Trophoblast cell (in vitro differentiated cells and primary cell): Measurements from ENCODE around the gene ATP8A2.

ENCODE experiments used
- DNase-seq, 2 donors: peaks; one replicate each; pipeline ENCODE4 v3.0.0-alpha.2; 2016
- H2AFZ ChIP-seq: 2 replicates; pipeline ENCODE4 v1.6.1; 2013; ENCODE audit warnings: low read length, moderate library complexity, mild to moderate bottlenecking; ENCODE audit not compliant: insufficient read depth, poor library complexity
- H2AK5ac ChIP-seq: 2 replicates; pipeline ENCODE4 v1.6.1; 2013; ENCODE audit warnings: mild to moderate bottlenecking, low read length
- H2BK120ac ChIP-seq: 2 replicates; pipeline ENCODE4 v1.6.1; 2013; ENCODE audit warnings: low read length, mild to moderate bottlenecking, moderate library complexity; ENCODE audit not compliant: insufficient read depth, poor library complexity
- H2BK12ac ChIP-seq: 2 replicates; pipeline ENCODE4 v1.6.1; 2013; ENCODE audit warnings: mild to moderate bottlenecking, low read length, moderate library complexity
- H2BK5ac ChIP-seq: 2 replicates; pipeline ENCODE4 v1.6.1; 2013; ENCODE audit warnings: low read length, low read depth, moderate library complexity, mild to moderate bottlenecking; ENCODE audit not compliant: poor library complexity
- H3K14ac ChIP-seq: 2 replicates; pipeline ENCODE4 v1.6.1; 2013; ENCODE audit warnings: mild to moderate bottlenecking, low read length
- H3K18ac ChIP-seq: 2 replicates; pipeline ENCODE4 v1.6.1; 2013; ENCODE audit warnings: mild to moderate bottlenecking, low read length
- H3K23ac ChIP-seq: 2 replicates; pipeline ENCODE4 v1.6.1; 2013; ENCODE audit warnings: low read length
- H3K27ac ChIP-seq: 2 replicates; pipeline ENCODE4 v1.5.1; 2013; ENCODE audit warnings: low read depth, mild to moderate bottlenecking, inconsistent platforms, low read length, moderate library complexity
- H3K27me3 ChIP-seq: 2 replicates; pipeline ENCODE4 v1.6.1; 2013; ENCODE audit warnings: inconsistent platforms, mild to moderate bottlenecking, low read length, moderate library complexity; ENCODE audit not compliant: insufficient read depth
- H3K36me3 ChIP-seq, 2 experiments: 1 replicate in 1 of 2; 2 replicates in 1 of 2; pipeline ENCODE4 v1.6.1; 2013; ENCODE audit warnings: low read length in 2 of 2, mild to moderate bottlenecking in 2 of 2, moderate library complexity in 1 of 2; ENCODE audit not compliant: insufficient read depth in 2 of 2, control insufficient read depth in 1 of 2
- H3K4ac ChIP-seq: 2 replicates; pipeline ENCODE4 v1.6.1; 2013; ENCODE audit warnings: low read depth, mild to moderate bottlenecking, low read length, moderate library complexity
- H3K4me1 ChIP-seq, 2 experiments: 1 replicate in 1 of 2; 2 replicates in 1 of 2; pipeline ENCODE4 v1.6.1; 2013; ENCODE audit warnings: low read length in 2 of 2, mild to moderate bottlenecking in 2 of 2, moderate library complexity in 1 of 2; ENCODE audit not compliant: insufficient read depth in 2 of 2, control insufficient read depth in 1 of 2
- H3K4me2 ChIP-seq: 2 replicates; pipeline ENCODE4 v1.6.1; 2013; ENCODE audit warnings: inconsistent platforms, mild to moderate bottlenecking, low read length, moderate library complexity
- H3K4me3 ChIP-seq: 2 replicates; pipeline ENCODE4 v1.5.1; 2013; ENCODE audit warnings: mild to moderate bottlenecking, low read depth, low read length, inconsistent platforms
- H3K79me1 ChIP-seq: one replicate; pipeline ENCODE4 v1.6.1; 2013; ENCODE audit warnings: low read length
- H3K79me2 ChIP-seq: 2 replicates; pipeline ENCODE4 v1.6.1; 2013; ENCODE audit warnings: low read length, mild to moderate bottlenecking; ENCODE audit not compliant: control insufficient read depth, insufficient read depth, poor library complexity
- H3K9ac ChIP-seq: 2 replicates; pipeline ENCODE4 v1.6.1; 2013; ENCODE audit warnings: mild to moderate bottlenecking, low read length
- H3K9me3 ChIP-seq: 2 replicates; pipeline ENCODE4 v1.6.1; 2013; ENCODE audit warnings: low read depth, mild to moderate bottlenecking, control low read depth, inconsistent platforms, low read length; ENCODE audit not compliant: insufficient read depth
- H4K12ac ChIP-seq: 2 replicates; pipeline ENCODE4 v1.6.1; 2013; ENCODE audit warnings: low read depth, mild to moderate bottlenecking, low read length, moderate library complexity
- H4K8ac ChIP-seq: 2 replicates; pipeline ENCODE4 v1.6.1; 2013; ENCODE audit warnings: low read depth, mild to moderate bottlenecking, low read length, moderate library complexity
- H4K91ac ChIP-seq: one replicate; pipeline ENCODE4 v1.6.1; 2013; ENCODE audit warnings: low read depth, mild to moderate bottlenecking, low read length, moderate library complexity
- WGBS: extraction: QIAGEN DNeasy Blood & Tissue Kit; methylation state at CpG from one replicate; pipeline ENCODE4 v1.1.7; 2013; ENCODE audit warnings: missing lambda C conversion rate; ENCODE audit not compliant: insufficient read length, insufficient coverage; ENCODE audit errors: extremely low coverage; 5-methylcytosine and 5-hydroxymethylcytosine counted together

ATP8A2 gene

GRCh38 chr13:25806264-25806974, 434.6 kb downstream of the ATP8A2 start:
- H4K8ac ChIP-seq: no peak overlapping the region
- no peak overlapping the region for H3K4ac ChIP-seq
- no peaks in the 10 kb centered on the region for H3K79me1 ChIP-seq
- DNase-seq: no peak
- no peaks in the 10 kb centered on the region for H3K4me1 ChIP-seq
- H2AFZ ChIP-seq: no peak overlapping the region
- H3K4me3 ChIP-seq: no peak overlapping the region
- H3K9me3 ChIP-seq: no peaks in the 10 kb centered on the region
- no peak overlapping the region for H3K14ac ChIP-seq
- H2AK5ac ChIP-seq: no peak overlapping the region
- no peak overlapping the region for H3K4me2 ChIP-seq
- H3K27ac ChIP-seq: no peak overlapping the region
- no peak overlapping the region for H2BK5ac ChIP-seq
- H3K79me2 ChIP-seq: no peaks in the 10 kb centered on the region
- no peak overlapping the region for H2BK120ac ChIP-seq
- H3K36me3 ChIP-seq: peaks cover 0 to 2% of the 10 kb centered on the region in 2 experiments
- H4K91ac ChIP-seq: no peak overlapping the region
- no peak overlapping the region for H4K12ac ChIP-seq
- H3K9ac ChIP-seq: no peak overlapping the region
- no peak overlapping the region for H3K23ac ChIP-seq
- WGBS: no CpG with 5 or more reads among the region's 4 CpGs
- no peak overlapping the region for H3K18ac ChIP-seq
- H2BK12ac ChIP-seq: no peak overlapping the region
- H3K27me3 ChIP-seq: no peaks in the 10 kb centered on the region

GRCh38 chr13:25807562-25807961, 435.8 kb downstream of the ATP8A2 start:
- Histone ChIP-seq H2AK5ac (no peak overlapping the region), H3K23ac (no peak overlapping the region), H3K4me1 (no peaks in the 10 kb centered on the region), H2BK12ac (no peak overlapping the region), H3K14ac (no peak overlapping the region), H4K91ac (no peak overlapping the region), H3K9me3 (peaks cover 1% of the 10 kb centered on the region), H3K4me3 (no peak overlapping the region), H3K4ac (no peak overlapping the region), H3K4me2 (no peak overlapping the region), H3K79me2 (no peaks in the 10 kb centered on the region), H4K8ac (no peak overlapping the region), H3K18ac (no peak overlapping the region), H3K79me1 (no peaks in the 10 kb centered on the region), H4K12ac (no peak overlapping the region), H2BK5ac (no peak overlapping the region), H2BK120ac (no peak overlapping the region), H2AFZ (no peak overlapping the region), H3K27me3 (no peaks in the 10 kb centered on the region), H3K9ac (no peak overlapping the region), H3K36me3 (peaks cover 0 to 2% of the 10 kb centered on the region in 2 experiments), H3K27ac (no peak overlapping the region)
- no peak for DNase-seq
- WGBS: no CpG with 5 or more reads among the region's 1 CpG

- Histone ChIP-seq H2BK120ac (no peak overlapping the region), H4K12ac (no peak overlapping the region), H4K91ac (no peak overlapping the region), H3K79me1 (no peaks in the 10 kb centered on the region), H2AK5ac (no peak overlapping the region), H3K27ac (no peak overlapping the region), H4K8ac (no peak overlapping the region), H2BK5ac (no peak overlapping the region), H2AFZ (no peak overlapping the region), H3K36me3 (no peaks in the 10 kb centered on the region), H3K18ac (no peak overlapping the region), H3K79me2 (no peaks in the 10 kb centered on the region), H3K4me3 (no peak overlapping the region), H3K9ac (no peak overlapping the region), H3K4me1 (no peaks in the 10 kb centered on the region), H2BK12ac (no peak overlapping the region), H3K14ac (no peak overlapping the region), H3K9me3 (peaks cover 1% of the 10 kb centered on the region), H3K4me2 (no peak overlapping the region), H3K27me3 (no peaks in the 10 kb centered on the region), H3K23ac (no peak overlapping the region), H3K4ac (no peak overlapping the region)
- WGBS: no CpG with 5 or more reads among the region's 3 CpGs
- DNase-seq: no peak
Observed at GRCh38 chr13:25811506-25811905, 439.7 kb downstream of the ATP8A2 start.

DNA sequence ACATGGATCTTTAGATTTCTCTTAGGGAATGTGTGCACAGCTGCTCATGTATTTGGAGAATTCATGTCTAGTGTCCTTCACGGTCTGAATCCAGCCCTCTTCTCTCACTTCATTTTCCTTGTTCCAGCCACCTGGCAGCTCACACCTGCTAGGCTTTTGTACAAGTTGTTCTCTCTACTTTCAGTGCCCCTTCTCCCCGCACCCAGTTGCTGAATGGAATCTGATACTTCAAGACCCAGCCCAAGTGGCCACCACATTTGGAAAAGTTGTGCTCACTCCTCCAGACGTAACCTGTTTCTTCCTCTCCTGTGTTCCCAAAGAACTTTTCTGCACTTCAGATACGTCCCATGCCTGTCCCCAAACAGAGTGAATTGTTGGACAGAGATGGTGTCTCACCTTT, 444.5 kb downstream of the ATP8A2 start:
- Histone ChIP-seq H2BK12ac (no peak overlapping the region), H2AFZ (no peak overlapping the region), H3K27me3 (no peaks in the 10 kb centered on the region), H3K14ac (no peak overlapping the region), H4K12ac (no peak overlapping the region), H4K8ac (no peak overlapping the region), H3K18ac (no peak overlapping the region), H3K79me1 (no peaks in the 10 kb centered on the region), H2BK120ac (no peak overlapping the region), H3K4ac (no peak overlapping the region), H3K36me3 (no peaks in the 10 kb centered on the region), H3K9me3 (peaks cover 1% of the 10 kb centered on the region), H4K91ac (no peak overlapping the region), H3K4me3 (no peak overlapping the region), H3K23ac (no peak overlapping the region), H3K4me2 (no peak overlapping the region), H3K79me2 (no peaks in the 10 kb centered on the region), H2BK5ac (no peak overlapping the region), H3K4me1 (no peaks in the 10 kb centered on the region), H3K27ac (no peak overlapping the region), H2AK5ac (no peak overlapping the region), H3K9ac (no peak overlapping the region)
- no CpG with 5 or more reads among the region's 4 CpGs for WGBS
- no peak for DNase-seq
